Lung (tissue), 12 donors: Measurements from ENCODE around the gene DLG1. TPM values are rescaled to one million over a fixed set of nuclear protein-coding genes. Genes with fewer than 3 reads are reported as not detected.

Experiments used
- ATAC-seq: fragments of 200-7000 bp; cut with Tn5 transposase; one replicate; pipeline ENCODE4 v1.9.1; 2020; ENCODE audit warnings: moderate number of reproducible peaks; ENCODE audit not compliant: insufficient read depth, low FRiP score
- DNase-seq, 3 donors: peaks; one replicate each; pipeline ENCODE4 v3.0.0-alpha.2; 2013 to 2017
- H3K27ac ChIP-seq, 2 donors: one replicate each; pipeline ENCODE4 v1.5.1; 2013; ENCODE audit warnings: mild to moderate bottlenecking in 2 of 2, moderate library complexity in 2 of 2, control low read depth in 1 of 2, inconsistent platforms in 1 of 2, low read depth in 1 of 2, low read length in 1 of 2
- H3K27me3 ChIP-seq, 3 donors: one replicate each; pipeline ENCODE4 v1.5.1; 2013; ENCODE audit warnings: low read length in 2 of 3; ENCODE audit not compliant: control insufficient read depth in 3 of 3, insufficient read depth in 3 of 3
- H3K36me3 ChIP-seq, 4 donors: one replicate each; pipeline ENCODE4 v1.5.1; 2013; ENCODE audit warnings: low read length in 4 of 4, mild to moderate bottlenecking in 1 of 4, moderate library complexity in 1 of 4; ENCODE audit not compliant: control insufficient read depth in 4 of 4, insufficient read depth in 4 of 4
- H3K4me1 ChIP-seq, 5 donors: one replicate each; pipeline ENCODE4 v1.5.1; 2013; ENCODE audit warnings: low read length in 5 of 5, mild to moderate bottlenecking in 2 of 5, moderate library complexity in 1 of 5; ENCODE audit not compliant: control insufficient read depth in 5 of 5, insufficient read depth in 5 of 5
- H3K4me3 ChIP-seq: one replicate; pipeline ENCODE4 v1.5.1; 2013; ENCODE audit warnings: mild to moderate bottlenecking, control low read depth, moderate library complexity
- H3K9ac ChIP-seq, 2 donors: one replicate each; pipeline ENCODE4 v1.5.1; 2013; ENCODE audit warnings: low read length in 2 of 2, control low read depth in 1 of 2; ENCODE audit not compliant: insufficient read depth in 1 of 2
- H3K9me3 ChIP-seq, 4 donors: one replicate each; pipeline ENCODE4 v1.5.1; 2013; ENCODE audit warnings: low read length in 3 of 4, mild to moderate bottlenecking in 1 of 4, moderate library complexity in 1 of 4; ENCODE audit not compliant: control insufficient read depth in 4 of 4, insufficient read depth in 3 of 4
- WGBS, 2 donors: extraction: QIAGEN DNeasy Blood & Tissue Kit; methylation state at CpG; one replicate each; pipeline ENCODE4 v1.1.7; 2013; 5-methylcytosine and 5-hydroxymethylcytosine counted together
- polyA plus RNA-seq, 2 donors: library from polyadenylated mRNA; stranded (reverse); fragments of 200-250 nt; gene quantifications; one replicate each; pipeline ENCODE4 v1.2.1, GENCODE V29; 2013
- total RNA-seq, 2 donors: library from RNA; depleted of rRNA in 1 of 2; stranded (reverse); fragments of >200 nt in 1 of 2; gene quantifications; one replicate each; pipeline ENCODE4 v1.2.1, GENCODE V29; 2014 to 2021
- TF ChIP-seq, protein P1 (sequence below): IDR thresholded peaks from 2 replicates; pipeline ENCODE4 v1.5.1; 2012; ENCODE audit warnings: mild to moderate bottlenecking; ENCODE audit errors: control extremely low read depth, extremely low read depth
- donor health status: control.
- donor health status: control.
- donor health status: Bipolar disorder and iron deficiency.
- donor health status: healthy.
- donor health status: DM: yes; HTN: yes; CAD: no.

Gene DLG1
- total and polyA plus RNA-seq, 4 donors, result 16.0 to 114 (median 45.7) TPM

DNA sequence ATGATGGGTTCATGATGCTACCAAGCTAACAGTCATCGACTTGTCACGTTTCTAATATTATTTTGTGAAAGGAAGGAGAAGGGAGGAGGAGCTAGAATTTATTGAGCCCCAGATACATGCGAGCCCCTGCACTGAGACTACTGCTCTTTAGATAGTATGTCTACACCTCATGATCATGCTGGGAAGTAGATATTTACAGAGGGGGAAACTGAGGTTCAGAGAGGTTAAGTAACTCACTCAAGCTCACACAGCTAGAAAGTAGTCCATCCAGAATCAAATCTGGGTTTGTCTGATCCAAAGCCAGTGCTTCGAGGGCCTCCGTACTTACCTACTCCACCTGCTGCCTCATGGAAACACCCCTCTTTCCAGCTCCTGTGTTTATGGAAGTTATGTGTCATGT lies 38.8 kb upstream of the DLG1 start:
- Histone ChIP-seq H3K4me1 (peaks cover 0 to 14% (median 0%) of the 10 kb centered on the region in 5 donors), H3K4me3 (no peak overlapping the region), H3K27ac (no peak overlapping the region), H3K9ac (no peak overlapping the region), H3K9me3 (no peaks in the 10 kb centered on the region), H3K27me3 (no peaks in the 10 kb centered on the region), H3K36me3 (no peaks in the 10 kb centered on the region)
- WGBS, 2 donors, result 96 to 98% methylated on average over 5 of the region's 5 CpGs
- DNase-seq, result no peak
- TF ChIP-seq, protein P1, sequence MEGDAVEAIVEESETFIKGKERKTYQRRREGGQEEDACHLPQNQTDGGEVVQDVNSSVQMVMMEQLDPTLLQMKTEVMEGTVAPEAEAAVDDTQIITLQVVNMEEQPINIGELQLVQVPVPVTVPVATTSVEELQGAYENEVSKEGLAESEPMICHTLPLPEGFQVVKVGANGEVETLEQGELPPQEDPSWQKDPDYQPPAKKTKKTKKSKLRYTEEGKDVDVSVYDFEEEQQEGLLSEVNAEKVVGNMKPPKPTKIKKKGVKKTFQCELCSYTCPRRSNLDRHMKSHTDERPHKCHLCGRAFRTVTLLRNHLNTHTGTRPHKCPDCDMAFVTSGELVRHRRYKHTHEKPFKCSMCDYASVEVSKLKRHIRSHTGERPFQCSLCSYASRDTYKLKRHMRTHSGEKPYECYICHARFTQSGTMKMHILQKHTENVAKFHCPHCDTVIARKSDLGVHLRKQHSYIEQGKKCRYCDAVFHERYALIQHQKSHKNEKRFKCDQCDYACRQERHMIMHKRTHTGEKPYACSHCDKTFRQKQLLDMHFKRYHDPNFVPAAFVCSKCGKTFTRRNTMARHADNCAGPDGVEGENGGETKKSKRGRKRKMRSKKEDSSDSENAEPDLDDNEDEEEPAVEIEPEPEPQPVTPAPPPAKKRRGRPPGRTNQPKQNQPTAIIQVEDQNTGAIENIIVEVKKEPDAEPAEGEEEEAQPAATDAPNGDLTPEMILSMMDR, result no peak
- no peak for ATAC-seq

GRCh38 chr3:197336348-197336747 lies 37.9 kb upstream of the DLG1 start:
- Histone ChIP-seq H3K36me3 (no peaks in the 10 kb centered on the region), H3K4me3 (no peak overlapping the region), H3K4me1 (peaks cover 0 to 14% (median 0%) of the 10 kb centered on the region in 5 donors), H3K9ac (no peak overlapping the region), H3K27me3 (no peaks in the 10 kb centered on the region), H3K9me3 (no peaks in the 10 kb centered on the region), H3K27ac (no peak overlapping the region)
- ATAC-seq (no peak), DNase-seq (no peak)
- 54 to 69% methylated on average over 4 of the region's 4 CpGs for WGBS, 2 donors
- TF ChIP-seq, protein P1, result no peak

DNA sequence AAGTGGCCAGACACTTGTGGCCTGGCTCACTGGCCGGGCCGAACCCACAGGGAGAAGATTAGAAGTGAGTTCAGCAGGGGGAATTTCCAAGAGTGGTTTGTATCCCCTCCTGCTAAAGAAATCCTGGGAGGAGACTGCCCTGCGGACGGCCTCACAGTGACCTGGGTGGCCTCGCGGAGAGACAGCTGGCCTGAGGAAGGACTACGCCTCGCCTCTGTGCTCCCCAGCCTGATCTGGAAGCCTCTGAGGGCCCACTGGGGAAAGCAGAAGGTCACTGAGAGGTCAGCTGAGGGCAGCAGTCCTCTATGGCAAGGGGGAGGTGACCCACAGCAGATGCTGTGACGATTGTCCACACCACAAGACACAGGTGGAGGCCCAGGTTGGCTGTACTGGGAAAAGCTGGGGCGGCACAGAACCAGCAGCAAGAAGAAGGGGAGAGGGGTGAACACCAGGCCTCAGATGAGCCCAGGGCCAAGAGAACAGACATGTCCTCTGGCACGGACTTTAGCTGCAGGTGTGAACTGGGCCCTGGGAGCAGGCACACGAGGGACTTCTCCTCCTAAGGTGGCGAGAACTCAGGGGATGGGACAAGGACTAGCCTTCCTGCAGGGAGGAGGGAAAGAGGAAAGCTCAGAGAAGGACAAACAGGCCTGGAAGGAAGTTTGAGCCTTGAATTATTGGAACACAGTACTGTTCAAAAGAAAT lies 37.2 kb upstream of the DLG1 start:
- TF ChIP-seq, protein P1, result no peak
- H3K27me3 ChIP-seq, result no peaks in the 10 kb centered on the region
- no peak overlapping the region for H3K27ac ChIP-seq
- H3K4me3 ChIP-seq, result no peak overlapping the region
- WGBS, 2 donors, result 82 to 89% methylated on average over 13 of the region's 13 CpGs
- no peaks in the 10 kb centered on the region for H3K9me3 ChIP-seq
- ATAC-seq (no peak), DNase-seq (no peak)
- H3K9ac ChIP-seq, result no peak overlapping the region
- no peaks in the 10 kb centered on the region for H3K36me3 ChIP-seq
- peaks cover 0 to 14% (median 0%) of the 10 kb centered on the region in 5 donors for H3K4me1 ChIP-seq
